ENCODE data around the gene ZNF821. TPM values are rescaled to one million over a fixed set of nuclear protein-coding genes. Genes with fewer than 3 reads are reported as not detected.
A peak's percentile ranks its signal among the peaks of the same experiment; 100 is the strongest.

ZNF821 gene
- total RNA-seq, 4 donors from 2014 or later = 4.0 to 19.4 (median 8.1) TPM

GRCh38 chr16:71899171-71899570, 15.2 kb upstream of the ZNF821 start:
- peaks cover 28 to 39% of the 10 kb centered on the region in 2 donors for H3K4me1 ChIP-seq
- intact Hi-C loops (cut with DNase I; ENCODE audit: low total_unique reads) (loop anchor here (5.0 kb wide), 1 partner anchor 108 kb away; the partner anchor contains the start of gene DHODH), in situ Hi-C loops (cut with MboI; ENCODE audit: low sequenced_read_pairs in 4 of 4) (loop anchor here in 2 of 4 donors (5.0 to 10.0 kb wide), 2 partner anchors 92 to 94 kb away; partner anchors contain the start of gene AP1G1 (in 2 of the 2))
- no peak overlapping the region for H3K4me3 ChIP-seq
- no peaks in the 10 kb centered on the region for H3K27me3 ChIP-seq
- no peak for DNase-seq
- no peak for ATAC-seq
- H3K36me3 ChIP-seq = no peaks in the 10 kb centered on the region
- H3K27ac ChIP-seq = peak overlapping the region; percentile 33 to 97 (median 46)
- no peaks in the 10 kb centered on the region for H3K9me3 ChIP-seq
- TF ChIP-seq CTCF (IDR thresholded peaks at IDR 0.05 in 4 of 5, conservative IDR thresholded peaks at IDR 0.05 in 1 of 5) = no peak
- no peak for TF ChIP-seq POLR2A (IDR thresholded peaks at IDR 0.05)

- H3K27me3 ChIP-seq = no peaks in the 10 kb centered on the region
- H3K4me1 ChIP-seq = peaks cover 24 to 36% of the 10 kb centered on the region in 2 donors
- ATAC-seq = no peak
- no peaks in the 10 kb centered on the region for H3K9me3 ChIP-seq
- in situ Hi-C loops (cut with MboI; ENCODE audit: low sequenced_read_pairs in 4 of 4) = loop anchor here in 2 of 4 donors (5.0 to 10.0 kb wide), 2 partner anchors 90 to 92 kb away; partner anchors contain the start of gene AP1G1 (in 2 of the 2)
- H3K4me3 ChIP-seq = peak overlapping the region; percentile 94 to 99 (median 96)
- no peak for TF ChIP-seq POLR2A (IDR thresholded peaks at IDR 0.05)
- TF ChIP-seq CTCF (IDR thresholded peaks at IDR 0.05 in 4 of 5, conservative IDR thresholded peaks at IDR 0.05 in 1 of 5) = no peak
- H3K27ac ChIP-seq = peak overlapping the region; percentile 94 to 100 (median 98)
- intact Hi-C loops (cut with DNase I; ENCODE audit: low total_unique reads) = loop anchor here (5.0 kb wide), 1 partner anchor 110 kb away; the partner anchor contains the start of gene DHODH
- no peaks in the 10 kb centered on the region for H3K36me3 ChIP-seq
- no peak for DNase-seq
Measured at GRCh38 chr16:71896764-71897368, 12.9 kb upstream of the ZNF821 start.

GRCh38 chr16:71895679-71896365, 11.8 kb upstream of the ZNF821 start:
- Histone ChIP-seq H3K4me1 (peaks cover 24 to 28% of the 10 kb centered on the region in 2 donors), H3K36me3 (no peaks in the 10 kb centered on the region), H3K9me3 (no peaks in the 10 kb centered on the region), H3K27ac (peak overlapping the region; percentile 94 to 100 (median 98)), H3K4me3 (peak overlapping the region; percentile 94 to 99 (median 96)), H3K27me3 (no peaks in the 10 kb centered on the region)
- TF ChIP-seq POLR2A (IDR thresholded peaks at IDR 0.05) = no peak
- TF ChIP-seq CTCF (IDR thresholded peaks at IDR 0.05 in 4 of 5, conservative IDR thresholded peaks at IDR 0.05 in 1 of 5) = no peak
- intact Hi-C loops (cut with DNase I; ENCODE audit: low total_unique reads) = loop anchor here (1.0 to 5.0 kb wide), 6 partner anchors 13 to 197 kb away; partner anchors contain the start of genes DHODH, DHX38 and TXNL4B
- ATAC-seq = peak; percentile 46 to 48
- peak in 1 of 2 donors; percentile 3 for DNase-seq
- in situ Hi-C loops (cut with MboI; ENCODE audit: low sequenced_read_pairs in 4 of 4) = loop anchor here in 2 of 4 donors (5.0 to 10.0 kb wide), 2 partner anchors 89 to 91 kb away; partner anchors contain the start of gene AP1G1 (in 2 of the 2)

GRCh38 chr16:71894921-71895678, 11.1 kb upstream of the ZNF821 start, which contains the start of gene IST1:
Gene IST1 (plus strand): TSS chr16:71895531. CDS start chr16:71915641, 20,110 bp downstream.
- peak; percentile 87 to 88 for ATAC-seq
- intact Hi-C loops (cut with DNase I; ENCODE audit: low total_unique reads) (loop anchor here (1.0 to 5.0 kb wide), 6 partner anchors 12 to 198 kb away; partner anchors contain the start of genes DHODH, DHX38 and TXNL4B), in situ Hi-C loops (cut with MboI; ENCODE audit: low sequenced_read_pairs in 4 of 4) (loop anchor here in 2 of 4 donors (5.0 to 10.0 kb wide), 2 partner anchors 88 to 90 kb away; partner anchors contain the start of gene AP1G1 (in 2 of the 2))
- H3K27ac ChIP-seq = peak within 1 kb of the TSS; percentile 94 to 100 (median 98)
- TF ChIP-seq CTCF (IDR thresholded peaks at IDR 0.05 in 4 of 5, conservative IDR thresholded peaks at IDR 0.05 in 1 of 5) = peak in 1 of 5 experiments; percentile 25
- TF ChIP-seq POLR2A (IDR thresholded peaks at IDR 0.05) = peak; percentile 96
- peak; percentile 98 for DNase-seq
- H3K4me1 ChIP-seq = peaks cover 21 to 22% of the 10 kb centered on the region in 2 donors
- peak within 1 kb of the TSS; percentile 94 to 99 (median 96) for H3K4me3 ChIP-seq
- H3K27me3 ChIP-seq = no peaks in the 10 kb centered on the region
- H3K9me3 ChIP-seq = no peaks in the 10 kb centered on the region
- H3K36me3 ChIP-seq = no peaks in the 10 kb centered on the region
